H54 (cell line): Measurements from ENCODE around the gene SLC6A19.

Experiments
- DNase-seq: peaks from one replicate; pipeline ENCODE4 v3.0.0; 2011; ENCODE audit warnings: low spot score, mixed read lengths; ENCODE audit not compliant: insufficient read length
- FAIRE-seq: peaks from 3 replicates; lab custom pipeline; 2011; peaks lifted over from hg19 to GRCh38; lab: Jason Lieb, UNC
- POLR2A ChIP-seq: IDR thresholded peaks from 2 replicates; pipeline ENCODE4 v1.6.1; 2011; ENCODE audit warnings: low read depth, mild to moderate bottlenecking, low read length

SLC6A19 gene

GRCh38 chr5:1199649-1200494 lies 1.5 kb upstream of the SLC6A19 start:
- DNase-seq (no peak), FAIRE-seq (no peak)
- no peak for TF ChIP-seq POLR2A

- TF ChIP-seq POLR2A, result no peak
- FAIRE-seq (no peak), DNase-seq (no peak)
These were observed 684 bp upstream of the SLC6A19 start for GRCh38 chr5:1200495-1201326.

- TF ChIP-seq POLR2A, result no peak
- FAIRE-seq (no peak), DNase-seq (no peak)
These were observed 817 bp downstream of the SLC6A19 start for GRCh38 chr5:1202026-1202797.

- DNase-seq, result no peak
- TF ChIP-seq POLR2A, result no peak
These were observed 1.4 kb downstream of the SLC6A19 start for GRCh38 chr5:1202798-1203185.

GRCh38 chr5:1203311-1203967 lies 2.0 kb downstream of the SLC6A19 start:
- no peak for TF ChIP-seq POLR2A
- no peak for FAIRE-seq

More at GRCh38 chr5:1202798-1203185, 1.4 kb downstream of the SLC6A19 start:
- FAIRE-seq, result no peak

GRCh38 chr5:1203968-1204692 lies 2.7 kb downstream of the SLC6A19 start:
- TF ChIP-seq POLR2A, result no peak
- FAIRE-seq (no peak), DNase-seq (no peak)

More at GRCh38 chr5:1203311-1203967, 2.0 kb downstream of the SLC6A19 start:
- DNase-seq, result no peak

- FAIRE-seq (no peak), DNase-seq (no peak)
- no peak for TF ChIP-seq POLR2A
These were observed 3.4 kb downstream of the SLC6A19 start for GRCh38 chr5:1204693-1205242.

- no peak for TF ChIP-seq POLR2A
- DNase-seq (no peak), FAIRE-seq (no peak)
These were observed 4.1 kb downstream of the SLC6A19 start for GRCh38 chr5:1205255-1206180.

GRCh38 chr5:1206521-1207412 lies 5.4 kb downstream of the SLC6A19 start:
- DNase-seq, result no peak
- no peak for TF ChIP-seq POLR2A
- FAIRE-seq, result no peak

GRCh38 chr5:1207555-1207954 lies 6.2 kb downstream of the SLC6A19 start:
- no peak for FAIRE-seq
- no peak for TF ChIP-seq POLR2A
- DNase-seq, result no peak

GRCh38 chr5:1208221-1208742 lies 6.9 kb downstream of the SLC6A19 start:
- no peak for TF ChIP-seq POLR2A
- no peak for FAIRE-seq
- DNase-seq, result no peak
